HepG2 (cell line): ENCODE results near the gene DNAJC13. TPM values are rescaled to one million over a fixed set of nuclear protein-coding genes. Genes with fewer than 3 reads are reported as not detected.
A peak's percentile ranks its signal among the peaks of the same experiment; 100 is the strongest.

Experiments used
- DMAP1 ChIP-seq: IDR thresholded peaks from 2 replicates; pipeline ENCODE4 v1.6.1; 2016
- GZF1 ChIP-seq: sonication (generic); formaldehyde crosslinking; IDR thresholded peaks from 2 replicates; pipeline ENCODE4 v1.5.1; 2020; ENCODE audit warnings: mild to moderate bottlenecking, missing genetic modification reagents
- KDM5A ChIP-seq: fragments of 200-600 bp; sonication (generic); IDR thresholded peaks from 2 replicates; pipeline ENCODE4 v1.7.0; 2018; ENCODE audit warnings: antibody characterized with exemption, mild to moderate bottlenecking, low read length, borderline replicate concordance
- MTA1 ChIP-seq: sonication (generic); formaldehyde crosslinking; IDR thresholded peaks from 2 replicates; pipeline ENCODE4 v1.4.0; 2020; ENCODE audit warnings: missing genetic modification reagents, mild to moderate bottlenecking, borderline replicate concordance
- MYC ChIP-seq: sonication (generic); formaldehyde crosslinking; IDR thresholded peaks from 2 replicates; pipeline ENCODE4 v1.9.0; 2021; ENCODE audit warnings: missing genetic modification reagents, borderline replicate concordance
- NCOA5 ChIP-seq: sonication (generic); formaldehyde crosslinking; IDR thresholded peaks from 2 replicates; pipeline ENCODE4 v1.4.0; 2020; ENCODE audit warnings: missing genetic modification reagents
- NFATC3 ChIP-seq: sonication (generic); formaldehyde crosslinking; IDR thresholded peaks from 2 replicates; pipeline ENCODE4 v1.5.1; 2020; ENCODE audit warnings: mild to moderate bottlenecking, missing genetic modification reagents
- SCMH1 ChIP-seq: sonication (generic); formaldehyde crosslinking; IDR thresholded peaks from 2 replicates; pipeline ENCODE4 v1.9.0; 2021; ENCODE audit warnings: missing genetic modification reagents, mild to moderate bottlenecking, borderline replicate concordance
- SIX4 ChIP-seq: sonication (generic); formaldehyde crosslinking; IDR thresholded peaks from 2 replicates; pipeline ENCODE4 v1.4.0; 2020; ENCODE audit warnings: missing genetic modification reagents
- ZNF10 ChIP-seq: sonication (generic); formaldehyde crosslinking; IDR thresholded peaks from 2 replicates; pipeline ENCODE4 v1.4.0; 2020; ENCODE audit warnings: mild to moderate bottlenecking, low read depth, missing genetic modification reagents, borderline replicate concordance
- ZNF160 ChIP-seq: sonication (generic); formaldehyde crosslinking; IDR thresholded peaks from 2 replicates; pipeline ENCODE4 v1.8.0; 2022; ENCODE audit warnings: mild to moderate bottlenecking, inconsistent platforms, missing genetic modification reagents
- ZNF33B ChIP-seq: sonication (generic); formaldehyde crosslinking; IDR thresholded peaks from 2 replicates; pipeline ENCODE4 v1.5.1; 2020; ENCODE audit warnings: mild to moderate bottlenecking, missing genetic modification reagents
- ZNF34 ChIP-seq: sonication (generic); formaldehyde crosslinking; IDR thresholded peaks from 2 replicates; pipeline ENCODE4 v1.4.0; 2020; ENCODE audit warnings: mild to moderate bottlenecking, missing genetic modification reagents, borderline replicate concordance
- ZNF614 ChIP-seq: IDR thresholded peaks from 2 replicates; pipeline ENCODE4 v1.6.1; 2018; ENCODE audit warnings: missing biosample characterization, missing genetic modification reagents, inconsistent platforms, borderline replicate concordance
- ZNF660 ChIP-seq: sonication (generic); formaldehyde crosslinking; IDR thresholded peaks from 2 replicates; pipeline ENCODE4 v1.5.1; 2020; ENCODE audit warnings: mild to moderate bottlenecking, low read depth, missing genetic modification reagents, borderline replicate concordance
- ZNF674 ChIP-seq: sonication (generic); formaldehyde crosslinking; IDR thresholded peaks from 2 replicates; pipeline ENCODE4 v1.5.0; 2020; ENCODE audit warnings: low read depth, mild to moderate bottlenecking, missing genetic modification reagents
- polyA plus RNA-seq, 8 experiments: library from polyadenylated mRNA; depleted of rRNA in 3 of 8; stranded (reverse) in 7 of 8; unstranded in 1 of 8; fragments of >200 nt; fragmentation: Illumina TruSeq in 4 of 8; extraction: Trizol in 4 of 8; gene quantifications; 2 replicates each; pipeline versions ENCODE4 v1.2.1 to v1.2.3, GENCODE V29; 2011 to 2016; ENCODE audit warnings: low read depth in 4 of 8, missing spikeins in 1 of 8, mixed read lengths in 1 of 8; ENCODE audit not compliant: insufficient read depth in 1 of 8
- total RNA-seq, 5 experiments: library from RNA; depleted of rRNA; stranded (reverse); fragments of >200 nt; fragmentation: Illumina TruSeq; extraction: Trizol; gene quantifications; 2 replicates each; pipeline ENCODE4 v1.2.3, GENCODE V29; 2016; ENCODE audit warnings: low read depth in 1 of 5
- TF ChIP-seq, protein P1 (sequence below): sonication (generic); formaldehyde crosslinking; IDR thresholded peaks from 2 replicates; pipeline ENCODE4 v1.4.0; 2020; ENCODE audit warnings: missing genetic modification reagents
- TF ChIP-seq, protein P2 (sequence below): IDR thresholded peaks from 2 replicates; pipeline ENCODE4 v1.6.1; 2018; ENCODE audit warnings: missing genetic modification reagents, mild to moderate bottlenecking, missing compliant biosample characterization
- TF ChIP-seq, protein P3 (sequence below): sonication (generic); formaldehyde crosslinking; IDR thresholded peaks from 2 replicates; pipeline ENCODE4 v1.5.0; 2020; ENCODE audit warnings: mild to moderate bottlenecking, missing genetic modification reagents, borderline replicate concordance
- TF ChIP-seq, protein P4 (sequence below): sonication (generic); formaldehyde crosslinking; conservative IDR thresholded peaks from 2 replicates; pipeline ENCODE4 v1.4.0; 2020; ENCODE audit warnings: missing genetic modification reagents

DNAJC13 gene
- total and polyA plus RNA-seq, 2 of the 13 experiments (the other 11 are each of a cell fraction or from before 2014, with no cell fraction given) = 9.1 to 26.2 TPM

DNA sequence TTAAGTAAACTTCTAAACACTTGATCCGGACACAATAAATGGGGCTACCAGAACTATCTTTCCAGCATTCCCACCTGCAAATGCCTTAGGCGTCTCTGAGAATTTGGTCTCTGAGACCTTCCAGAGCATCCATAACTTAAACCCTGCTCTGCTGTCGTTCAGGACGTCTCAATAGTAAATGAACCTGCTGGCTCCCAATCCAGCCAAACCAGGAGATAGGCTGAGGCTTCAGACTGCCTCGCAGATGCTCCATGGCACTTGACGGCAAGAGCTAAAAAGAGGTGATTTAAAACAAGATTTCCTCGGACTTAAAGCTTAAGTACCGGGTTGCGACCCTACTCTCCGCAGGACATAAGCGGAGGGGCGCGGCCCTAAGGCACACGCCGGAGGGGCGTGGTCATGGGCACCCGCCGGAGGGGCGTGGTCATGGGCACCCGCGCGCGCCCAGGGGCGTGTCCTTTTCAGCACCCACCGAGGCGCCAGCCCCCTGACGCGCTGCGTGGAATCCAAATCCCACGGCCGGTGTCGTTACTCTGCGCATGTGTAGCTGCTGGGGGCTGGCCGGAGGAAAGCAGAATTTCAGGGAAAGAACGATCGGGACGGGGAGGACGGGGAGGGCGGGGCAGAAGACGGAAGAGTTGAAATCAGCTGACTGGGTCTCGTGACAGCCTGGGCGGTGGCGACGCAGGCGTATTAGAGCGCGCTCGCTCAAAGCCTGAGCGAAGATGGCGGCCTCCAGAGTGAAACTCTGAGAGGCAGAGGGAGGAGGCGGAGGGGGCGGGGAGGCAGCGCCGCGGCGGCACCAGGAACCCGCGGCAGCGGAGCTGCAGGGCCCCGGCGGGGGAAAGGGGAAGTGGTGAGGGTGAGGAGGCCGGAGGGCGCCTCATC, at the start of gene DNAJC13 (continued):
- TF ChIP-seq, protein P1, sequence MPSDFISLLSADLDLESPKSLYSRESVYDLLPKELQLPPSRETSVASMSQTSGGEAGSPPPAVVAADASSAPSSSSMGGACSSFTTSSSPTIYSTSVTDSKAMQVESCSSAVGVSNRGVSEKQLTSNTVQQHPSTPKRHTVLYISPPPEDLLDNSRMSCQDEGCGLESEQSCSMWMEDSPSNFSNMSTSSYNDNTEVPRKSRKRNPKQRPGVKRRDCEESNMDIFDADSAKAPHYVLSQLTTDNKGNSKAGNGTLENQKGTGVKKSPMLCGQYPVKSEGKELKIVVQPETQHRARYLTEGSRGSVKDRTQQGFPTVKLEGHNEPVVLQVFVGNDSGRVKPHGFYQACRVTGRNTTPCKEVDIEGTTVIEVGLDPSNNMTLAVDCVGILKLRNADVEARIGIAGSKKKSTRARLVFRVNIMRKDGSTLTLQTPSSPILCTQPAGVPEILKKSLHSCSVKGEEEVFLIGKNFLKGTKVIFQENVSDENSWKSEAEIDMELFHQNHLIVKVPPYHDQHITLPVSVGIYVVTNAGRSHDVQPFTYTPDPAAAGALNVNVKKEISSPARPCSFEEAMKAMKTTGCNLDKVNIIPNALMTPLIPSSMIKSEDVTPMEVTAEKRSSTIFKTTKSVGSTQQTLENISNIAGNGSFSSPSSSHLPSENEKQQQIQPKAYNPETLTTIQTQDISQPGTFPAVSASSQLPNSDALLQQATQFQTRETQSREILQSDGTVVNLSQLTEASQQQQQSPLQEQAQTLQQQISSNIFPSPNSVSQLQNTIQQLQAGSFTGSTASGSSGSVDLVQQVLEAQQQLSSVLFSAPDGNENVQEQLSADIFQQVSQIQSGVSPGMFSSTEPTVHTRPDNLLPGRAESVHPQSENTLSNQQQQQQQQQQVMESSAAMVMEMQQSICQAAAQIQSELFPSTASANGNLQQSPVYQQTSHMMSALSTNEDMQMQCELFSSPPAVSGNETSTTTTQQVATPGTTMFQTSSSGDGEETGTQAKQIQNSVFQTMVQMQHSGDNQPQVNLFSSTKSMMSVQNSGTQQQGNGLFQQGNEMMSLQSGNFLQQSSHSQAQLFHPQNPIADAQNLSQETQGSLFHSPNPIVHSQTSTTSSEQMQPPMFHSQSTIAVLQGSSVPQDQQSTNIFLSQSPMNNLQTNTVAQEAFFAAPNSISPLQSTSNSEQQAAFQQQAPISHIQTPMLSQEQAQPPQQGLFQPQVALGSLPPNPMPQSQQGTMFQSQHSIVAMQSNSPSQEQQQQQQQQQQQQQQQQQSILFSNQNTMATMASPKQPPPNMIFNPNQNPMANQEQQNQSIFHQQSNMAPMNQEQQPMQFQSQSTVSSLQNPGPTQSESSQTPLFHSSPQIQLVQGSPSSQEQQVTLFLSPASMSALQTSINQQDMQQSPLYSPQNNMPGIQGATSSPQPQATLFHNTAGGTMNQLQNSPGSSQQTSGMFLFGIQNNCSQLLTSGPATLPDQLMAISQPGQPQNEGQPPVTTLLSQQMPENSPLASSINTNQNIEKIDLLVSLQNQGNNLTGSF (CRISPR knock-in tag) = no peak
- TF ChIP-seq, protein P2, sequence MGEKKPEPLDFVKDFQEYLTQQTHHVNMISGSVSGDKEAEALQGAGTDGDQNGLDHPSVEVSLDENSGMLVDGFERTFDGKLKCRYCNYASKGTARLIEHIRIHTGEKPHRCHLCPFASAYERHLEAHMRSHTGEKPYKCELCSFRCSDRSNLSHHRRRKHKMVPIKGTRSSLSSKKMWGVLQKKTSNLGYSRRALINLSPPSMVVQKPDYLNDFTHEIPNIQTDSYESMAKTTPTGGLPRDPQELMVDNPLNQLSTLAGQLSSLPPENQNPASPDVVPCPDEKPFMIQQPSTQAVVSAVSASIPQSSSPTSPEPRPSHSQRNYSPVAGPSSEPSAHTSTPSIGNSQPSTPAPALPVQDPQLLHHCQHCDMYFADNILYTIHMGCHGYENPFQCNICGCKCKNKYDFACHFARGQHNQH (CRISPR knock-in tag) = no peak; the same call in 1 of the 2 replicates
- TF ChIP-seq KDM5A = peak; percentile 49
- TF ChIP-seq GZF1 = no peak
- TF ChIP-seq DMAP1 (CRISPR knock-in tag) = peak; percentile 49; the same call in 1 of the 2 replicates
- 0 out of 2 replicates have a peak, but pooled peaks have one; percentile 47 for TF ChIP-seq MYC (CRISPR knock-in tag)
- no peak for TF ChIP-seq SIX4
- no peak for TF ChIP-seq ZNF614
- TF ChIP-seq ZNF10 (CRISPR knock-in tag) = no peak
- TF ChIP-seq, protein P3, sequence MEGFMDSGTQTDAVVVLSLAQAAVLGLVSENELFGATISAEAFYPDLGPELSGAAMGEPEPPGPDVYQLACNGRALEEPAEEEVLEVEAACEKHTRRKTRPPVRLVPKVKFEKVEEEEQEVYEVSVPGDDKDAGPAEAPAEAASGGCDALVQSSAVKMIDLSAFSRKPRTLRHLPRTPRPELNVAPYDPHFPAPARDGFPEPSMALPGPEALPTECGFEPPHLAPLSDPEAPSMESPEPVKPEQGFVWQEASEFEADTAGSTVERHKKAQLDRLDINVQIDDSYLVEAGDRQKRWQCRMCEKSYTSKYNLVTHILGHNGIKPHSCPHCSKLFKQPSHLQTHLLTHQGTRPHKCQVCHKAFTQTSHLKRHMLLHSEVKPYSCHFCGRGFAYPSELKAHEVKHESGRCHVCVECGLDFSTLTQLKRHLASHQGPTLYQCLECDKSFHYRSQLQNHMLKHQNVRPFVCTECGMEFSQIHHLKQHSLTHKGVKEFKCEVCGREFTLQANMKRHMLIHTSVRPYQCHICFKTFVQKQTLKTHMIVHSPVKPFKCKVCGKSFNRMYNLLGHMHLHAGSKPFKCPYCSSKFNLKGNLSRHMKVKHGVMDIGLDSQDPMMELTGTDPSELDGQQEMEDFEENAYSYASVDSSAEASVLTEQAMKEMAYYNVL (CRISPR knock-in tag) = no peak; the same call in 1 of the 2 replicates
- no peak for TF ChIP-seq MTA1 (CRISPR knock-in tag)
- TF ChIP-seq ZNF660 = no peak
- TF ChIP-seq NCOA5 (CRISPR knock-in tag) = no peak
- TF ChIP-seq, protein P4, sequence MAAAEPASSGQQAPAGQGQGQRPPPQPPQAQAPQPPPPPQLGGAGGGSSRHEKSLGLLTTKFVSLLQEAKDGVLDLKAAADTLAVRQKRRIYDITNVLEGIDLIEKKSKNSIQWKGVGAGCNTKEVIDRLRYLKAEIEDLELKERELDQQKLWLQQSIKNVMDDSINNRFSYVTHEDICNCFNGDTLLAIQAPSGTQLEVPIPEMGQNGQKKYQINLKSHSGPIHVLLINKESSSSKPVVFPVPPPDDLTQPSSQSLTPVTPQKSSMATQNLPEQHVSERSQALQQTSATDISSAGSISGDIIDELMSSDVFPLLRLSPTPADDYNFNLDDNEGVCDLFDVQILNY (CRISPR knock-in tag) = no peak
- TF ChIP-seq ZNF674 (CRISPR knock-in tag) = no peak
- no peak for TF ChIP-seq ZNF34
- no peak for TF ChIP-seq SCMH1
- TF ChIP-seq ZNF33B (CRISPR knock-in tag) = peak; percentile 42; the same call in 1 of the 2 replicates
- TF ChIP-seq NFATC3 (CRISPR knock-in tag) = no peak; the same call in 1 of the 2 replicates
- no peak; the same call in 1 of the 2 replicates for TF ChIP-seq ZNF160 (CRISPR knock-in tag)
